ENCODE measurements around the gene UTRN. TPM values are rescaled to one million over a fixed set of nuclear protein-coding genes. Genes with fewer than 3 reads are reported as not detected.

UTRN gene
- total RNA-seq, 2 experiments from 2014 or later: 17.5 to 18.1 TPM

DNA sequence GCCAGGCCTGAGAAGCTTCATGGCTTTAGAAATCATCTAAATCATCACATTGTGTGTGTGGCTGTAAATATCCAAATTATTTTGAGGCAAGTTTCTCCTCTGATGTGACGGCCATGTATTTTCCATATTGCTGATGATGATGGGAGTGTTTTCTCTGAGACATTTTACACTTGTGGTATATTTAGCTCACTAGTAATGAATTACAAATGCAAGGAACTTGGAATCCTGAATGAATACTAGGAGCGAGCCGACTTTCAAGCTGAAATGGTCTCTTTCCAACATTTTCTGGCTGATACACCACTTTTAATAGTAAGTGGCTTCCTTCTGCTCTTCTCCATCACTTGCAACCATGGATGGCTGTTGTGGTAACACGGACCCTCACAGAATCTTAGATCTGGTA, 41.3 kb downstream of the UTRN start:
- Histone ChIP-seq H4K20me1 (ENCODE audit: insufficient read depth, low read length) (no peaks in the 10 kb centered on the region), H3K9me3 (ENCODE audit: low read length) (no peaks in the 10 kb centered on the region), H3K4me2 (ENCODE audit: low read length) (no peak overlapping the region), H3K79me2 (ENCODE audit: insufficient read depth, low read depth, low read length) (no peaks in the 10 kb centered on the region), H3K9me2 (ENCODE audit: insufficient read depth, low read length) (no peaks in the 10 kb centered on the region), H3K4me3 (ENCODE audit: low read depth, low read length, poor library complexity, severe bottlenecking) (no peak overlapping the region), H2AFZ (ENCODE audit: low read length) (no peak overlapping the region), H3K27ac (ENCODE audit: low read depth, low read length, poor library complexity, severe bottlenecking) (no peak overlapping the region), H3K36me3 (ENCODE audit: insufficient read depth, low read length) (no peaks in the 10 kb centered on the region), H3K4me1 (ENCODE audit: insufficient read depth, low read length, poor library complexity, severe bottlenecking) (no peaks in the 10 kb centered on the region)
- BruUV-seq (replicated peaks): no TSS peak
- intact Hi-C loops (cut with micrococcal nuclease; ENCODE audit: unreplicated experiment): no loop called here
- no peak for DNase-seq (ENCODE audit: low spot score)
- TF ChIP-seq EZH2phosphoT487 (IDR thresholded peaks at IDR 0.05; ENCODE audit: borderline replicate concordance, low read depth, low read length) (no peak), CTCF (conservative IDR thresholded peaks at IDR 0.05; ENCODE audit: low read length) (no peak)
- POLR2A ChIA-PET: no interaction called here
- CTCF ChIA-PET (ENCODE audit: unreplicated experiment): no interaction called here

GRCh38 chr6:144327081-144327480, 41.9 kb downstream of the UTRN start:
- no peak overlapping the region for H2AFZ ChIP-seq (ENCODE audit: low read length)
- H3K9me3 ChIP-seq (ENCODE audit: low read length): no peaks in the 10 kb centered on the region
- no TSS peak for BruUV-seq (replicated peaks)
- ChIA-PET CTCF (ENCODE audit: unreplicated experiment) (no interaction called here), POLR2A (no interaction called here)
- H3K36me3 ChIP-seq (ENCODE audit: insufficient read depth, low read length): no peaks in the 10 kb centered on the region
- H4K20me1 ChIP-seq (ENCODE audit: insufficient read depth, low read length): no peaks in the 10 kb centered on the region
- TF ChIP-seq CTCF (conservative IDR thresholded peaks at IDR 0.05; ENCODE audit: low read length) (no peak), EZH2phosphoT487 (IDR thresholded peaks at IDR 0.05; ENCODE audit: borderline replicate concordance, low read depth, low read length) (no peak)
- intact Hi-C loops (cut with micrococcal nuclease; ENCODE audit: unreplicated experiment): no loop called here
- H3K4me1 ChIP-seq (ENCODE audit: insufficient read depth, low read length, poor library complexity, severe bottlenecking): no peaks in the 10 kb centered on the region
- no peak overlapping the region for H3K4me3 ChIP-seq (ENCODE audit: low read depth, low read length, poor library complexity, severe bottlenecking)
- H3K4me2 ChIP-seq (ENCODE audit: low read length): no peak overlapping the region
- no peak overlapping the region for H3K27ac ChIP-seq (ENCODE audit: low read depth, low read length, poor library complexity, severe bottlenecking)
- H3K79me2 ChIP-seq (ENCODE audit: insufficient read depth, low read depth, low read length): no peaks in the 10 kb centered on the region
- DNase-seq (ENCODE audit: low spot score): no peak
- no peaks in the 10 kb centered on the region for H3K9me2 ChIP-seq (ENCODE audit: insufficient read depth, low read length)

DNA sequence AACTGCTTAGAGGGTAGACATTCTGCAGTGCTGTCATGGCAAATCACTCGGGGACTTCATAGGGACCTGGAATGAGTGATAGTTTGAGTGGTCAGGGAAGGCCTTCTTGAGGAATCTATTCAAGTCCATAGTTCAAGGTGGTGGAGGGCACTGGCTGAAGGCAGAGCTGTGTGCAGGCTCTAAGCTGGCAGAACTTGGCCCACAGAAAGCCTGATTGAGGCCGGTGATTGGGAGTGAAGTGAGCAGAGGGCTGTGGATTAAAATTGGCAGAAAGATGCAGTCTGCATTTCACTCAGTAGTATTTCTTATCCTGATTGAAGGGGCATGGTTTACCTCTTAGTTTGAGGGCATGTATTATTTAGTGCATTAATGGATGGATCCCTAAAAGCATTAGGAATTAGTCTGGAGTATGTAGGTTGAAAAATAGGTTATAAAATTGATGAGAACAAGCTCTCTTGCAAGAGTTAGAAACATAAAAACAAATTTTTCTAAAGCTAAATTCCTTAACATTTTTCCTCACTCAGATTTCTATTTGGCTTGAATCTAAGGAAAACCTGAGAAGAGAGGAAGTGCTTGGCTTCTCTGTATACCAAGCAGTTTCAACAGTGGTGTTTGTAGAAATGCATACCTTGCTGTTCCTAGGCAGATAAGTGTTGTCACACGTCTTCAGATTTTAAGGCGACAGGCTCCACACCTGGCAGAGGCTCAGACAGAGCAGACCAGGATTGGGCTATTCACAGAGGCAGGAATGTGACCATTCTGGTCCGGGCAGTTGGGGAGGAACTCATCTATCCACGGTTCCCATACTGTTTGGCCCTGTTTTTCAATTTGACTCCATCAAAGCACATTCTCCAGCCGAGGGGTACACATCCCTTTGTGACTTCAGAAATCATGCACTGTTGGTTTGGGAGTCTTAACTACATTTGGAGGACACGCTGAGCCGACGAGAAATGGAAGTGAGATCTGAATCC, 45.2 kb downstream of the UTRN start:
- intact Hi-C loops (cut with micrococcal nuclease; ENCODE audit: unreplicated experiment): no loop called here
- no peaks in the 10 kb centered on the region for H3K79me2 ChIP-seq (ENCODE audit: insufficient read depth, low read depth, low read length)
- no peaks in the 10 kb centered on the region for H3K36me3 ChIP-seq (ENCODE audit: insufficient read depth, low read length)
- no peak overlapping the region for H3K4me3 ChIP-seq (ENCODE audit: low read depth, low read length, poor library complexity, severe bottlenecking)
- H4K20me1 ChIP-seq (ENCODE audit: insufficient read depth, low read length): no peaks in the 10 kb centered on the region; the same call in 1 of the 2 replicates
- H3K27ac ChIP-seq (ENCODE audit: low read depth, low read length, poor library complexity, severe bottlenecking): no peak overlapping the region
- TF ChIP-seq EZH2phosphoT487 (IDR thresholded peaks at IDR 0.05; ENCODE audit: borderline replicate concordance, low read depth, low read length): no peak
- no peak for TF ChIP-seq CTCF (conservative IDR thresholded peaks at IDR 0.05; ENCODE audit: low read length)
- H3K4me1 ChIP-seq (ENCODE audit: insufficient read depth, low read length, poor library complexity, severe bottlenecking): peaks cover 19% of the 10 kb centered on the region
- ChIA-PET CTCF (ENCODE audit: unreplicated experiment) (no interaction called here), POLR2A (interaction anchor here (0.7 kb wide), 1 partner anchor 12 kb away, joined by 3 read pairs; no protein-coding TSS in a partner anchor)
- H3K9me2 ChIP-seq (ENCODE audit: insufficient read depth, low read length): no peaks in the 10 kb centered on the region
- H2AFZ ChIP-seq (ENCODE audit: low read length): no peak overlapping the region
- no TSS peak for BruUV-seq (replicated peaks)
- no peak overlapping the region for H3K4me2 ChIP-seq (ENCODE audit: low read length)
- H3K9me3 ChIP-seq (ENCODE audit: low read length): no peaks in the 10 kb centered on the region
- no peak for DNase-seq (ENCODE audit: low spot score)

Data from OCI-LY7 (cell line).